Muscle layer of colon (tissue), 2 donors: ENCODE measurements around the gene TASP1.
"Not testable (repeated sequence)": the region's sequence is repeated elsewhere in the genome, so short reads cannot be mapped to it uniquely, and the experiment has no call there.

Experiments
- H3K27ac ChIP-seq: one replicate; pipeline ENCODE4 v1.7.0; 2013; ENCODE audit warnings: low read depth, mild to moderate bottlenecking, low read length, moderate library complexity
- H3K27me3 ChIP-seq, 2 donors: one replicate each; pipeline ENCODE4 v1.7.0; 2013; ENCODE audit warnings: low read length in 2 of 2, mild to moderate bottlenecking in 2 of 2; ENCODE audit not compliant: insufficient read depth in 2 of 2, control insufficient read depth in 1 of 2
- H3K36me3 ChIP-seq: one replicate; pipeline ENCODE4 v1.7.0; 2013; ENCODE audit warnings: mild to moderate bottlenecking, low read length; ENCODE audit not compliant: insufficient read depth
- H3K4me1 ChIP-seq: one replicate; pipeline ENCODE4 v1.7.0; 2013; ENCODE audit warnings: mild to moderate bottlenecking, low read length; ENCODE audit not compliant: insufficient read depth
- H3K4me3 ChIP-seq, 2 donors: one replicate each; pipeline ENCODE4 v1.7.0; 2013; ENCODE audit warnings: low read length in 2 of 2, low read depth in 1 of 2, mild to moderate bottlenecking in 1 of 2, moderate library complexity in 1 of 2
- H3K9ac ChIP-seq: one replicate; pipeline ENCODE4 v1.7.0; 2013; ENCODE audit warnings: low read length
- H3K9me3 ChIP-seq: one replicate; pipeline ENCODE4 v1.7.0; 2013; ENCODE audit warnings: mild to moderate bottlenecking, low read length
- donor health status: abdominal sarcoma.
- donor health status: Adenocarcinoma of cecum.

The TASP1 gene

GRCh38 chr20:13389115-13389514, 249.6 kb downstream of the TASP1 start:
- Histone ChIP-seq H3K4me1 (peaks cover 6% of the 10 kb centered on the region), H3K4me3 (no peak overlapping the region), H3K9me3 (no peaks in the 10 kb centered on the region), H3K27ac (no peak overlapping the region), H3K27me3 (no peaks in the 10 kb centered on the region), H3K9ac (no peak overlapping the region), H3K36me3 (no peaks in the 10 kb centered on the region)

- no peak overlapping the region for H3K9ac ChIP-seq
These were observed 254.6 kb downstream of the TASP1 start for GRCh38 chr20:13384132-13384531.

GRCh38 chr20:13382786-13383185, 255.9 kb downstream of the TASP1 start:
- Histone ChIP-seq H3K36me3 (no peaks in the 10 kb centered on the region), H3K9ac (no peak overlapping the region), H3K9me3 (no peaks in the 10 kb centered on the region), H3K4me1 (no peaks in the 10 kb centered on the region), H3K27me3 (no peaks in the 10 kb centered on the region), H3K4me3 (no peak overlapping the region), H3K27ac (no peak overlapping the region)

More at GRCh38 chr20:13384132-13384531, 254.6 kb downstream of the TASP1 start:
- no peak overlapping the region for H3K27ac ChIP-seq
- H3K27me3 ChIP-seq: no peaks in the 10 kb centered on the region
- peaks cover 6% of the 10 kb centered on the region for H3K4me1 ChIP-seq
- no peak overlapping the region for H3K4me3 ChIP-seq
- H3K9me3 ChIP-seq: no peaks in the 10 kb centered on the region
- H3K36me3 ChIP-seq: no peaks in the 10 kb centered on the region

GRCh38 chr20:13380497-13381229, 258.1 kb downstream of the TASP1 start:
- not testable (repeated sequence) for H3K4me3 ChIP-seq, H3K36me3 ChIP-seq

GRCh38 chr20:13373400-13373799, 265.3 kb downstream of the TASP1 start:
- Histone ChIP-seq H3K27me3 (no peaks in the 10 kb centered on the region), H3K27ac (no peak overlapping the region), H3K4me3 (no peak overlapping the region), H3K36me3 (no peaks in the 10 kb centered on the region), H3K9me3 (no peaks in the 10 kb centered on the region), H3K9ac (no peak overlapping the region), H3K4me1 (no peaks in the 10 kb centered on the region)

More at GRCh38 chr20:13380497-13381229, 258.1 kb downstream of the TASP1 start:
- H3K27ac ChIP-seq, H3K27me3 ChIP-seq, H3K4me1 ChIP-seq, H3K9ac ChIP-seq, H3K9me3 ChIP-seq: not testable (repeated sequence)

GRCh38 chr20:13364278-13365170, 274.2 kb downstream of the TASP1 start:
- H3K9me3 ChIP-seq: no peaks in the 10 kb centered on the region
- no peak overlapping the region for H3K9ac ChIP-seq

GRCh38 chr20:13363473-13363872, 275.3 kb downstream of the TASP1 start:
- H3K4me3 ChIP-seq: no peak overlapping the region
- H3K4me1 ChIP-seq: no peaks in the 10 kb centered on the region
- no peaks in the 10 kb centered on the region for H3K9me3 ChIP-seq
- H3K27me3 ChIP-seq: no peaks in the 10 kb centered on the region
- H3K36me3 ChIP-seq: no peaks in the 10 kb centered on the region
- H3K9ac ChIP-seq: no peak overlapping the region
- no peak overlapping the region for H3K27ac ChIP-seq

More at GRCh38 chr20:13364278-13365170, 274.2 kb downstream of the TASP1 start:
- Histone ChIP-seq H3K27me3 (no peaks in the 10 kb centered on the region), H3K36me3 (no peaks in the 10 kb centered on the region), H3K27ac (no peak overlapping the region), H3K4me3 (no peak overlapping the region), H3K4me1 (no peaks in the 10 kb centered on the region)

GRCh38 chr20:13362165-13362564, 276.6 kb downstream of the TASP1 start:
- H3K9me3 ChIP-seq, H3K4me1 ChIP-seq, H3K27me3 ChIP-seq, H3K4me3 ChIP-seq, H3K36me3 ChIP-seq, H3K27ac ChIP-seq, H3K9ac ChIP-seq: not testable (repeated sequence)

- H3K27ac ChIP-seq, H3K4me3 ChIP-seq, H3K36me3 ChIP-seq, H3K27me3 ChIP-seq, H3K9me3 ChIP-seq, H3K9ac ChIP-seq: not testable (repeated sequence)
- H3K4me1 ChIP-seq: peaks cover 22% of the 10 kb centered on the region
These were observed 279.8 kb downstream of the TASP1 start for GRCh38 chr20:13358936-13359335.

GRCh38 chr20:13357782-13358181, 280.9 kb downstream of the TASP1 start:
- not testable (repeated sequence) for H3K9ac ChIP-seq, H3K9me3 ChIP-seq, H3K27me3 ChIP-seq, H3K36me3 ChIP-seq, H3K4me3 ChIP-seq, H3K27ac ChIP-seq
- peaks cover 22% of the 10 kb centered on the region for H3K4me1 ChIP-seq

GRCh38 chr20:13356591-13356990, 282.1 kb downstream of the TASP1 start:
- Histone ChIP-seq H3K9ac (no peak overlapping the region), H3K4me3 (no peak overlapping the region), H3K27ac (no peak overlapping the region), H3K27me3 (no peaks in the 10 kb centered on the region), H3K9me3 (no peaks in the 10 kb centered on the region), H3K36me3 (no peaks in the 10 kb centered on the region), H3K4me1 (peaks cover 22% of the 10 kb centered on the region)
